Activated naive CD4-positive, alpha-beta T cell (primary cell): ENCODE measurements around the gene YBX2.
"Not testable (repeated sequence)": the region's sequence is repeated elsewhere in the genome, so short reads cannot be mapped to it uniquely, and the experiment has no call there.

Experiments used
- DNase-seq, 4 experiments: peaks; one replicate each; lab custom pipeline; 2025; lab: John Stamatoyannopoulos, UW

Gene YBX2

DNA sequence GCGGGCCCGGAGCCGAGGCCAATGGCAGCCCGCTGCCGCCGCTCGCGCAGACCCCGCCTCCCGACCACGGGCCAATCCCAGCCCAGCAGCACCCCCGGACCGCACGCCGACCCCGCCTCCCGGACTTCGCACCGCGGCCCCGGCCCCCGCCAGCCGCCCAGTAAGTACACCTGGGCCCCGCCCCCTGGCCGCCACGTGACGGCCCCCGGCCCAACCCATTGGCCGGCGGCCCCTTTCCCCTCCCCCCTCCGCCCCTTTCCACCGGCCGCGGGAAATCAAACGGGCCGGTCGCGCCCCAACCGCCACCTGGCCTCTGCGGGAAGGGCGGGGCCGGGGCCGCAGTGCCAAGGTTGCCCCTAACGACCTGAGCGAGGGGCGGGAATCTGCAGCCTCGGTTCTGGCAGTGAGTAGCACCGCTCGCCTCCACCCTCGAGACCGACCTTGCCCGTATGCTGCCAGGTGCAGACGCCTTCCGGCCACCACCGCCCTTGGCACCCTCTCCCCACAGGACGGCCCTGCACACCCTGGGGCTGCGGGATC lies at the start of gene YBX2:
YBX2 (minus strand) TSS at position 26 of the 540 bp plus-strand sequence. CDS start 139 bp downstream, outside the sequence.
- peak; percentile 25 to 62 (median 36) for DNase-seq

GRCh38 chr17:7343250-7343649 lies 48.8 kb upstream of the YBX2 start:
- no peak for DNase-seq

GRCh38 chr17:7341842-7342241 lies 47.4 kb upstream of the YBX2 start:
- DNase-seq, result no peak

- DNase-seq, result no peak
Measured at GRCh38 chr17:7340179-7340578, 45.7 kb upstream of the YBX2 start.

- DNase-seq, result not testable (repeated sequence)
Measured at GRCh38 chr17:7337600-7337999, 43.2 kb upstream of the YBX2 start.

GRCh38 chr17:7336240-7337175 lies 42.1 kb upstream of the YBX2 start, which contains the start of gene ACAP1:
Gene ACAP1 (plus strand): TSS chr17:7336529. CDS start chr17:7336735, 206 bp downstream.
- peak; percentile 36 to 89 (median 66) for DNase-seq

- DNase-seq, result not testable (repeated sequence)
Measured at GRCh38 chr17:7335765-7336164, 41.3 kb upstream of the YBX2 start.

- DNase-seq, result no peak
Measured at GRCh38 chr17:7334938-7335538, 40.6 kb upstream of the YBX2 start.

- not testable (repeated sequence) for DNase-seq
Measured at GRCh38 chr17:7332600-7333069, 38.2 kb upstream of the YBX2 start.

DNA sequence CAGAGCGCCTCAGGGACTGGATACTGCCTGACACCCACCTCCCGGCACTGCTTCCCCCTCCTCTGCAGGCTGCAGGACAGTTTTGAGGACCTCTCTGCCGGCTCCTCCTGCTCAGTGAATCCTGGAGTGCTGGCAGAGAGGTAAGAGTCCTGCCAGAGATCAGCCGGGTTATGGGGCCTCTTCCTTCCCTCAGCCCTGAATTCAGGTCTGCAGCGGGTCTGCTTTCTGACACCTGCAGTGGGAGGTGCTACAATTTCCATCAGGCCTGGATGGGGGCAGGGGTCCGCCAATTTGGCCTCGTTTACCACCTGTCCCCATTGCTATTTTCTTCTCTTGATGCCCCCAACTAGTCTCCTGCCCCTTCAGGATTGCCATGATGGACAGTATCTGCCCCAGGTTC lies 37.7 kb upstream of the YBX2 start:
- DNase-seq, result no peak

DNA sequence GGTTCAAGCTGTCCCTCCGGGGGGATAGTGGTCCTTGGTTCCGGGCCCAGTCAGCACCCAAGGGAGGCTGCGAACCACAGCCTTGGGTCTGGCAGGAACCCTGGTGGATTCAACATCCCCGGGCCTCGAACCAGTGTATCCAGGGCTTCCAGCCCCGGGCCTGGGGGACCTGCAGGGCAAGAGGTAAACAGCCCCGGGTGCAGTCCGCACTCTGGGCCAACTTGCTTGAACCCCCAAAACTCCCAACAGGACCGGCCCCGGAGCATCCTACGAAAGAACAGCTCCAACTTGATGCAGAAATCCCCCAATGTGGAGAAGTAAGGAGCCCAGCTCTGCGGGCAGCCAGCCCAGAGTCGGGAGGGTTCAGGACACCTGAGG lies 36.2 kb upstream of the YBX2 start:
- no peak for DNase-seq

DNA sequence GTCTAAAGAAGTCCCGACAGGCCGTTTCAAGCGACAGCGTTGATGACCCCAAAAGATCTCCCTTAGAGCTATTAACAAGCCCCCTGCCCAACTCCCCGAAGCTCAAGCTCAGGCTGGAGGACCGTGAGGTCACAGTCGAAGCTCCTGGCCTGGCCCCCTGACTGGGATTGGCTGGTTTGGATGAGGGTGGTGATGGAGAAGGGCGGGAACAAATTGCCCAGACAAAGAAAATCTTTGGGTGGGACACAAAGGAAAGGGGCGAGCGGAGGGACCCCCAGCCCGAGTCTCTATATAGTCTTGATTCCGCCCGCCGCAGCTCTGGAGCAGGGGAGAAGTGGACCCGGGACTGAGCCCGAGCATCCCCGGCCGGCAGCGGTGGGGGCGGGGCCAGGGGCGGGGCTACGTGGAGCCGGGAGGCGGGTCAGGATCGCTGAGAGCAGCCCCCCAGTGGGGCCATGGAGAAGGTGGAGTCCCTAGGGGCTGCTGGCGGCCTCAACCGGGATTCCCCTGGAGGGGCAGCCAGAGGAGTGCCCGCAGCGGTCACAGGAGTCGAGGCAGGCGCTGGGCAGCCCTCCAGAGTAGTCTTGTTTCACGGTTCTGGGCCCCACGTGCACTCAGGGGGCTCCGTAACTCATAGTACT lies 35.7 kb upstream of the YBX2 start:
- peak; percentile 60 to 73 (median 66) for DNase-seq

- DNase-seq, result peak; percentile 81 to 92 (median 88)
Measured at GRCh38 chr17:7329374-7329996, 35.0 kb upstream of the YBX2 start.

- no peak for DNase-seq
Measured at GRCh38 chr17:7328840-7329373, 34.5 kb upstream of the YBX2 start, which contains the start of gene NEURL4. Gene NEURL4 (minus strand): TSS chr17:7329335. CDS start chr17:7329312, 23 bp downstream.

DNA sequence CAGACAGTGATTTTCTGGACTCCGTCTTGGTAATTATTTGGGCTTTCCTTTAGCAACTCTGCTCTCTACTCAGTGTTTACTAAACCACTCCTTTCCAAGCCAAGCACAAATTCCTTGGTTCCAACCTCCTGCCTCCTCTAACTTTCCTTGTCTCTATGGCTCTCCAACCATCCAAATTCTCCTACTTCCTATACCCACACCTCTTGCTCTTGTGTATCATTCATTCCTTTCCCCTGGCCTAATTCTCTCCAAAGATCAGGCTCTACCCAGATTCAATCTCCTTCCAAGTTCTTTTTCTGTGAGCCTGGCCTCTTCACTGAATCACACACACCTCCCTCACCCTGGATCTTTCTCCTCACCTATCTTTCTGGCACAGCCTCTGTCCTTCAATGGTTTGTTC lies 33.6 kb upstream of the YBX2 start:
- no peak for DNase-seq

- DNase-seq, result no peak
Measured at GRCh38 chr17:7327501-7327900, 33.1 kb upstream of the YBX2 start.

GRCh38 chr17:7327056-7327455 lies 32.6 kb upstream of the YBX2 start:
- no peak for DNase-seq

GRCh38 chr17:7326186-7326585 lies 31.7 kb upstream of the YBX2 start:
- no peak for DNase-seq

DNA sequence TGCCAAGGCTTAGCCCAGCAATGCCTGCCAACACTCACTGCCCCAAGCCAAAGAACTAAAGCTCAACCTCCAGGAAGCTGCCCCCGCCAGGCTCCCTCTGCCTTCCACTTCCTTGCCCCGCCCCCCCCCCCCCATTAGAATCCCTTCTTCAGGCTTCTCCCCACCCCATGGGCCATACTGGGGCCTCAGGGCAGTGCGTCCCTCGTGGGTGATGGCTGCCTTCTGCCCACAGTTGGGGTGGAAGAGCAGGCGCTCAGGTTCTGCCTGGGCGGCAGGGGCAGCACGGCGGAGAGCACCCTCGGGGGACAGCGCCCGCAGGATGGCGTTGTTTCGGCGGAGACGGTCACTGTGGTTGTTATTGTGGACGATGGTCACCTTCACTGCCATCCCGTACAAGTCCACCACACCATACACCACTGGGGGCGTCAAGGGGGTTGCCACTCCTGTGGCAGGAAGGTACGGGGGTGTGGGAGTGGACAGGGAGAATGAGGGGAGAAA lies 30.6 kb upstream of the YBX2 start:
- DNase-seq, result no peak

GRCh38 chr17:7324438-7324779 lies 30.0 kb upstream of the YBX2 start:
- DNase-seq, result no peak

- DNase-seq, result peak; percentile 25 to 64 (median 36)
Measured at GRCh38 chr17:7323731-7324437, 29.4 kb upstream of the YBX2 start.
